ENCODE measurements around the gene BAZ2B.

Gene BAZ2B

DNA sequence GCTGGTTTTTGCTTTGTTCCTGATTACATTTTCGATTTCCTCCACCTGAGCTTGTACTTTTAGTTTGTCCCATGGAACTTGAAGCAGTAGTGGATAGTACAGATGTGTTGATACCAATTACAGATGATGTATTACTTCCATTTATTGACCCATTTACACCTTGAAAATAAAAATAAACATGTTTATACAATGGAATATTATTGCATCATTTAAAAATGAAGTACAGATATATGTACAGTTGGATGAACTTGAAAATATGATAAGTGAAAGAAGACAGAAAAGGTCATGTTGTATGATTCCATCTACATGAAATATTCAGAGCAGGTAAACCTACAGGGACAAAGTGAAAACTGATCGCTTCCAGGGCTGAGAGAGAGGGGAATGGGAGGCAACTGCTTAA is 169.5 kb downstream of the BAZ2B start:
- DNase-seq (ENCODE audit: low spot score): no peak
- TF ChIP-seq, protein P1, sequence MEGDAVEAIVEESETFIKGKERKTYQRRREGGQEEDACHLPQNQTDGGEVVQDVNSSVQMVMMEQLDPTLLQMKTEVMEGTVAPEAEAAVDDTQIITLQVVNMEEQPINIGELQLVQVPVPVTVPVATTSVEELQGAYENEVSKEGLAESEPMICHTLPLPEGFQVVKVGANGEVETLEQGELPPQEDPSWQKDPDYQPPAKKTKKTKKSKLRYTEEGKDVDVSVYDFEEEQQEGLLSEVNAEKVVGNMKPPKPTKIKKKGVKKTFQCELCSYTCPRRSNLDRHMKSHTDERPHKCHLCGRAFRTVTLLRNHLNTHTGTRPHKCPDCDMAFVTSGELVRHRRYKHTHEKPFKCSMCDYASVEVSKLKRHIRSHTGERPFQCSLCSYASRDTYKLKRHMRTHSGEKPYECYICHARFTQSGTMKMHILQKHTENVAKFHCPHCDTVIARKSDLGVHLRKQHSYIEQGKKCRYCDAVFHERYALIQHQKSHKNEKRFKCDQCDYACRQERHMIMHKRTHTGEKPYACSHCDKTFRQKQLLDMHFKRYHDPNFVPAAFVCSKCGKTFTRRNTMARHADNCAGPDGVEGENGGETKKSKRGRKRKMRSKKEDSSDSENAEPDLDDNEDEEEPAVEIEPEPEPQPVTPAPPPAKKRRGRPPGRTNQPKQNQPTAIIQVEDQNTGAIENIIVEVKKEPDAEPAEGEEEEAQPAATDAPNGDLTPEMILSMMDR (IDR thresholded peaks at IDR 0.05): no peak
- H3K27ac ChIP-seq: no peak overlapping the region
- H3K4me3 ChIP-seq: no peak overlapping the region

DNA sequence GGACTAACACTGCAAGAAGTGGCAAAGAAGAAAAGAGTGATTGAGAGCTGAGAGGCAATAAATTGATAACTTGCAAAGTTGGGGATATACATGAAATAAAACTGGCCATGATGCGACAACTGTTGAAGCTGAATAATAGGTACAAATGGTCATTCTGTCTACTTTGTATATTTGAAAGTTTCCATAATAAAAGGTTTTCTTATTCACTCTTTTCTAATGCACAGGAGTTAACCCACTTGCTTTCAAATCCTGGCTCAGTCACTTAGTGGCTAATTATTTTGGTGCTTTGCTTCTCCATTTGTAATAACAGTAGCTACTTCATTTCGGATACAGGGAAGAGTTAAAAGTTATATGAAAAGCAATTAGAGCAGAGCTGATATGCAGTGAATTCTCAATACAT is 170.1 kb downstream of the BAZ2B start:
- H3K4me3 ChIP-seq: no peak overlapping the region
- H3K27ac ChIP-seq: no peak overlapping the region
- no peak for DNase-seq (ENCODE audit: low spot score)
- TF ChIP-seq, protein P1 (IDR thresholded peaks at IDR 0.05): no peak

DNA sequence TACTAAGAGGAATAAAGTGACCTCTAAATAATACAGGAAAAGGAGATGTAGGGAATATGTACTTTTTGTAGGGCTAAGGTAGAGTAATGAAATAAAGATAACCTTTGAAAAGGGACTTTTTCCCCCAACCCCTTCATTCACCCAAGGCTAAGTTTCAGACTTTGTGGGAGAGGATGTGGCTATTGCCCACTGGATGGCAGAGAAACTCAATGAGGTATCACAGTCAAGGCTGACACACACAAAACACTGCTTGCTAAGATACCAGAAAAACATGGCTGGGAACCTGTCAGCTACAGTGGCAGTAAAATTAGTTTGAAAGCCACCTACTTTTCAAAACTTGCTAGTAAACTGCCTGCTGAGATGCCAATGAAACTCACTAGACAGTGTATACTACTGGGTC is 171.0 kb downstream of the BAZ2B start:
- no peak for DNase-seq (ENCODE audit: low spot score)
- H3K4me3 ChIP-seq: no peak overlapping the region
- H3K27ac ChIP-seq: no peak overlapping the region
- TF ChIP-seq, protein P1 (IDR thresholded peaks at IDR 0.05): no peak

DNA sequence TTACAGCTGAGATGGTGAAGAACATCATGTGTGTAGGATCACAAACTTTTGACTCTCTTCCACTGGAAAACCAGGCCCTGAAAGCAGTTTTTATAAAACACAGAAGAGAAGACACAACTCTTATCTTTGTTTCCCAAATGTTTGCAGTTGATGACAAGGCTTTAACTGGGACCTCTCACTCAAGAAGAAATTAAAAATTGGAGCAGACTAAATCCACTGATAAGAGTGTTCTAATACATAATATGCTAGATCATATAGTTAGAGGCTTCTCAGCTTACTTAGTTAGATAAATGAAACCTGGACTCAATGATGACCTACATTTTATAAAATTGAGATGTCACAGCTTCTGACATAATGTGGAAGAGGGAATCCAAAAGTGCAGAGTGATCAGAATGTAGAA is 171.6 kb downstream of the BAZ2B start:
- TF ChIP-seq, protein P1 (IDR thresholded peaks at IDR 0.05): no peak
- DNase-seq (ENCODE audit: low spot score): no peak
- no peak overlapping the region for H3K4me3 ChIP-seq
- H3K27ac ChIP-seq: no peak overlapping the region

DNA sequence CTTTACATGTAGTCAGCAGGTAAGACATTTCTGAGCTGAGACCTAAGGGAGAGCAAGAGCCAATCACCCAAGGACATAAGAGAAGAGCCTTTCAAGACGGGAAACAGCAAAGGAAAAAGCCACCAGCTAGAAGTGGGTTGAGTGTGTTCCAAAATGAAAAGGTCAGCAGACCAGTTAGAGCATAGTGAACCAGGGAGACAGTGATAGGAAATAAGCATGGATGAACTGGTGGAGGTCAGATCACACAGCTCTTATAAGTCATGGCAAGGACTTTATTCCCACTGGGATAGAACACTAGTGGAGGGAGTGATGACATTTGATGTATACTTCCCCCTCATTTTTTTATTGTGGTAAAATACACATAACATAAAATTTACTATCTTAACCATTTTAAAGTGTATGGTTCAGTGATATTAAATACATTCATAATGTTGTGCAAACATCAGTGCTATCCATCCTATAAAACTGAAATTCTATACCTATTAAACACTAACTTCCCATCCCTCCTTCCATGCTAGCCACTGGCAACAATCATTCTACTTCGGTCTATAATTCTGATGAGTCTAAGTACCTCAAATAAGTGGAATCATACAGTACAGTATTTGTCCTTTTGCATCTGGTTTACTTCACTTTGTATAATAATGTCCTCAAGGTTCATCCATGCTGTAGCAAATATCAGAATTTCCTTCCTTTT is 174.0 kb downstream of the BAZ2B start:
- TF ChIP-seq, protein P1 (IDR thresholded peaks at IDR 0.05): no peak
- no peak overlapping the region for H3K27ac ChIP-seq
- no peak for DNase-seq (ENCODE audit: low spot score)
- H3K4me3 ChIP-seq: no peak overlapping the region

DNA sequence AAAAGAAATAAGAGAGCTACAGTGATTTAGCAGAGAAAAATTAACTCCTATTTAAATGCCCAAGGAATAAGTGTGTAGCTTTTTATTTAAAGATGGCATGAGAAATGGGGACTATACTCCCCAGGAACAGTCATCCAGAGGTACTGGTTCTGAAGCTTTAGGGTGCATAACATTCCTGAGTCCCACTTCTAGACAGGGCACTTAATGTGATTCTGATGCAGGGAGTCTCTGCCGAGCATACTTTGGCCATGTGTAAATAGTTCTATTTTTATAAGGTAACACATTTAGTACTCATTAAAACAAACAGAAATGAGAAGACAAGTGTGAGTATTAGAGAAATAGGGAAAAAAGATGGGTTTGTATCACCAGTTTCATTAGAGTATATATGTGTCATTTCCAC is 175.2 kb downstream of the BAZ2B start:
- Histone ChIP-seq H3K27ac (no peak overlapping the region), H3K4me3 (no peak overlapping the region)
- no peak for DNase-seq (ENCODE audit: low spot score)
- TF ChIP-seq, protein P1 (IDR thresholded peaks at IDR 0.05): no peak

DNA sequence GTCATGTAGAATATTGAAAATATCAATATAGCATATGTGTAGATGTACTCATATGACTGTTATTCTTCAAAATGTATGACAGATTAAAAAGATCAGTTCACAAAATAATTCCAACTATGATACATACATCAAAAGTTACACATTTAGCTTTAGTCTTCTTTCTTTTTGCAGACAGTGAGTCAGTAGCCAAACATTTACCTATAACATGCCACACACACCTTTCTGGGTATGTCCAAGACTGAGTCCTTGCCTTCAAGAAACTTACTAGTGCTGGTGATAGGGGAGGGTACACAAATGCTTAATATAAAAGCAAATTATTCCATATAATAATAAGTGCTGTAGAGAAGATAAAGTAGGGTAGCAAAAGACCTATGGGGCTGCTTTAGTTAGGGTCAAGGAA is 176.9 kb downstream of the BAZ2B start:
- Histone ChIP-seq H3K4me3 (no peak overlapping the region), H3K27ac (no peak overlapping the region)
- TF ChIP-seq, protein P1 (IDR thresholded peaks at IDR 0.05): no peak
- no peak for DNase-seq (ENCODE audit: low spot score)
